NCI-H2107 treated with DMSO at 0.1 percent for 48 hours (cell line): ENCODE results near the gene CELA3B.
A peak's percentile ranks its signal among the peaks of the same experiment; 100 is the strongest.
"Not testable (repeated sequence)": the region's sequence is repeated elsewhere in the genome, so short reads cannot be mapped to it uniquely, and the experiment has no call there.

Source experiments
- DNase-seq: peaks from one replicate; lab custom pipeline; 2025; ENCODE audit not compliant: unreplicated experiment; lab: John Stamatoyannopoulos, UW

CELA3B gene

GRCh38 chr1:21976703-21977239 is at the start of gene CELA3B:
Gene CELA3B (plus strand): TSS chr1:21977022. CDS start chr1:21977040, 18 bp downstream.
- DNase-seq: not testable (repeated sequence)

- no peak for DNase-seq
Measured at GRCh38 chr1:21927533-21928237, 49.1 kb upstream of the CELA3B start.

- no peak for DNase-seq
Measured at GRCh38 chr1:21930080-21930571, 46.7 kb upstream of the CELA3B start.

- no peak for DNase-seq
Measured at GRCh38 chr1:21930629-21931170, 46.1 kb upstream of the CELA3B start.

- DNase-seq: no peak
Measured at GRCh38 chr1:21931171-21932093, 45.4 kb upstream of the CELA3B start.

GRCh38 chr1:21932127-21932526 is 44.7 kb upstream of the CELA3B start:
- DNase-seq: no peak

GRCh38 chr1:21933397-21934248 is 43.2 kb upstream of the CELA3B start:
- DNase-seq: peak; percentile 81

GRCh38 chr1:21935393-21935804 is 41.4 kb upstream of the CELA3B start:
- no peak for DNase-seq

GRCh38 chr1:21935891-21936365 is 40.9 kb upstream of the CELA3B start:
- DNase-seq: no peak

- DNase-seq: no peak
Measured at GRCh38 chr1:21936366-21937031, 40.3 kb upstream of the CELA3B start.

- DNase-seq: no peak
Measured at GRCh38 chr1:21937034-21937371, 39.8 kb upstream of the CELA3B start, which contains the start of gene HSPG2. Gene HSPG2 (minus strand): TSS chr1:21937310. CDS start chr1:21937217, 93 bp downstream.

- DNase-seq: peak; percentile 46
Measured at GRCh38 chr1:21937372-21938121, 39.3 kb upstream of the CELA3B start.

GRCh38 chr1:21938732-21939538 is 37.9 kb upstream of the CELA3B start:
- no peak for DNase-seq

GRCh38 chr1:21939650-21940374 is 37.0 kb upstream of the CELA3B start:
- DNase-seq: no peak

GRCh38 chr1:21940492-21940891 is 36.3 kb upstream of the CELA3B start:
- no peak for DNase-seq

GRCh38 chr1:21941370-21941769 is 35.5 kb upstream of the CELA3B start:
- DNase-seq: no peak

GRCh38 chr1:21942464-21942863 is 34.4 kb upstream of the CELA3B start:
- DNase-seq: no peak
